ENCODE results near the gene CNTFR.

GRCh38 chr9:34520096-34520495 is 69.4 kb downstream of the CNTFR start:
- TF ChIP-seq CTCF (IDR thresholded peaks at IDR 0.05) (no peak), POLR2A (IDR thresholded peaks at IDR 0.05) (no peak), EP300 (IDR thresholded peaks at IDR 0.05) (no peak)
